HL-60 (cell line): ENCODE data around the gene SMG6.

Experiments
- GABPA ChIP-seq: IDR thresholded peaks from 2 replicates; pipeline ENCODE4 v1.6.1; 2012; ENCODE audit warnings: low read depth
- POLR2AphosphoS5 ChIP-seq: IDR thresholded peaks from 2 replicates; pipeline ENCODE4 v1.6.1; 2012; ENCODE audit warnings: low read depth
- TF ChIP-seq, protein P1 (sequence below): IDR thresholded peaks from one replicate; pipeline ENCODE4 v1.5.1; 2011; ENCODE audit warnings: low read length, control low read depth, inconsistent platforms; ENCODE audit not compliant: insufficient read depth
- TF ChIP-seq, protein P2 (sequence below): IDR thresholded peaks from 2 replicates; pipeline ENCODE4 v1.6.1; 2012; ENCODE audit warnings: low read depth; ENCODE audit not compliant: insufficient replicate concordance

DNA sequence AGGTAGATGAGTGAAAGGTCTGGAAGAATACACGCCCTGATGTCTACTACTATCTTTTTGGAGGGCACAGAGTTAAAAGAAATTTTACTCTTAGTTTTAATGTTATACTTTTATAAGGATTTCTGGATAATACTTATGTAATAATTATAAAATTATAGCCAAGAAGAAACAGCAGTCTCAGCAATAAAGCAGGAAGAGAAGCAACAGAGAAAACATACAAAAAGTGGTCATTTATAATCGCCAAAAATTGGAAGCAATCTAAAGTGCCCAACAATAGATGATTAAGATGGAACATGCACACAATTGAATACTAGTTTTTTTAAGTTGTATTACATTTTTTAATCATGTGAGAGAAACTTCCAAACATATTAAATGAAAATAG is 64.4 kb downstream of the SMG6 start:
- TF ChIP-seq, protein P1, sequence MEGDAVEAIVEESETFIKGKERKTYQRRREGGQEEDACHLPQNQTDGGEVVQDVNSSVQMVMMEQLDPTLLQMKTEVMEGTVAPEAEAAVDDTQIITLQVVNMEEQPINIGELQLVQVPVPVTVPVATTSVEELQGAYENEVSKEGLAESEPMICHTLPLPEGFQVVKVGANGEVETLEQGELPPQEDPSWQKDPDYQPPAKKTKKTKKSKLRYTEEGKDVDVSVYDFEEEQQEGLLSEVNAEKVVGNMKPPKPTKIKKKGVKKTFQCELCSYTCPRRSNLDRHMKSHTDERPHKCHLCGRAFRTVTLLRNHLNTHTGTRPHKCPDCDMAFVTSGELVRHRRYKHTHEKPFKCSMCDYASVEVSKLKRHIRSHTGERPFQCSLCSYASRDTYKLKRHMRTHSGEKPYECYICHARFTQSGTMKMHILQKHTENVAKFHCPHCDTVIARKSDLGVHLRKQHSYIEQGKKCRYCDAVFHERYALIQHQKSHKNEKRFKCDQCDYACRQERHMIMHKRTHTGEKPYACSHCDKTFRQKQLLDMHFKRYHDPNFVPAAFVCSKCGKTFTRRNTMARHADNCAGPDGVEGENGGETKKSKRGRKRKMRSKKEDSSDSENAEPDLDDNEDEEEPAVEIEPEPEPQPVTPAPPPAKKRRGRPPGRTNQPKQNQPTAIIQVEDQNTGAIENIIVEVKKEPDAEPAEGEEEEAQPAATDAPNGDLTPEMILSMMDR = no peak
- TF ChIP-seq POLR2AphosphoS5 = no peak
- TF ChIP-seq, protein P2, sequence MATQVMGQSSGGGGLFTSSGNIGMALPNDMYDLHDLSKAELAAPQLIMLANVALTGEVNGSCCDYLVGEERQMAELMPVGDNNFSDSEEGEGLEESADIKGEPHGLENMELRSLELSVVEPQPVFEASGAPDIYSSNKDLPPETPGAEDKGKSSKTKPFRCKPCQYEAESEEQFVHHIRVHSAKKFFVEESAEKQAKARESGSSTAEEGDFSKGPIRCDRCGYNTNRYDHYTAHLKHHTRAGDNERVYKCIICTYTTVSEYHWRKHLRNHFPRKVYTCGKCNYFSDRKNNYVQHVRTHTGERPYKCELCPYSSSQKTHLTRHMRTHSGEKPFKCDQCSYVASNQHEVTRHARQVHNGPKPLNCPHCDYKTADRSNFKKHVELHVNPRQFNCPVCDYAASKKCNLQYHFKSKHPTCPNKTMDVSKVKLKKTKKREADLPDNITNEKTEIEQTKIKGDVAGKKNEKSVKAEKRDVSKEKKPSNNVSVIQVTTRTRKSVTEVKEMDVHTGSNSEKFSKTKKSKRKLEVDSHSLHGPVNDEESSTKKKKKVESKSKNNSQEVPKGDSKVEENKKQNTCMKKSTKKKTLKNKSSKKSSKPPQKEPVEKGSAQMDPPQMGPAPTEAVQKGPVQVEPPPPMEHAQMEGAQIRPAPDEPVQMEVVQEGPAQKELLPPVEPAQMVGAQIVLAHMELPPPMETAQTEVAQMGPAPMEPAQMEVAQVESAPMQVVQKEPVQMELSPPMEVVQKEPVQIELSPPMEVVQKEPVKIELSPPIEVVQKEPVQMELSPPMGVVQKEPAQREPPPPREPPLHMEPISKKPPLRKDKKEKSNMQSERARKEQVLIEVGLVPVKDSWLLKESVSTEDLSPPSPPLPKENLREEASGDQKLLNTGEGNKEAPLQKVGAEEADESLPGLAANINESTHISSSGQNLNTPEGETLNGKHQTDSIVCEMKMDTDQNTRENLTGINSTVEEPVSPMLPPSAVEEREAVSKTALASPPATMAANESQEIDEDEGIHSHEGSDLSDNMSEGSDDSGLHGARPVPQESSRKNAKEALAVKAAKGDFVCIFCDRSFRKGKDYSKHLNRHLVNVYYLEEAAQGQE = no peak
- TF ChIP-seq GABPA = no peak
